H9 (cell line): Measurements from ENCODE around the gene ZFP64. TPM values are rescaled to one million over a fixed set of nuclear protein-coding genes. Genes with fewer than 3 reads are reported as not detected.

ENCODE experiments used
- DNase-seq: peaks from one replicate; pipeline ENCODE4 v3.0.0-alpha.2; 2017
- H2AFZ ChIP-seq: one replicate; pipeline ENCODE4 v1.6.1; 2013; ENCODE audit warnings: mild to moderate bottlenecking, low read length, control low read depth, moderate library complexity
- H2AK5ac ChIP-seq: 2 replicates; pipeline ENCODE4 v1.6.1; 2013; ENCODE audit warnings: low read length, control low read depth, mixed read lengths; ENCODE audit not compliant: insufficient read length
- H2BK120ac ChIP-seq: one replicate; pipeline ENCODE4 v1.6.1; 2013; ENCODE audit warnings: low read depth, mild to moderate bottlenecking, low read length, control low read depth, inconsistent platforms; ENCODE audit not compliant: poor library complexity, severe bottlenecking
- H2BK12ac ChIP-seq: 2 replicates; pipeline ENCODE4 v1.6.1; 2013; ENCODE audit warnings: low read length, control low read depth, mixed read lengths, low read depth; ENCODE audit not compliant: insufficient read length
- H2BK15ac ChIP-seq: 2 replicates; pipeline ENCODE4 v1.6.1; 2013; ENCODE audit warnings: low read depth, low read length, control low read depth
- H2BK20ac ChIP-seq: one replicate; pipeline ENCODE4 v1.6.1; 2013; ENCODE audit warnings: low read depth, mild to moderate bottlenecking, low read length, control low read depth, inconsistent platforms; ENCODE audit not compliant: poor library complexity, severe bottlenecking
- H2BK5ac ChIP-seq: 2 replicates; pipeline ENCODE4 v1.6.1; 2013; ENCODE audit warnings: low read length, control low read depth, mixed read lengths; ENCODE audit not compliant: insufficient read length
- H3K14ac ChIP-seq: 2 replicates; pipeline ENCODE4 v1.6.1; 2013; ENCODE audit warnings: low read length, control low read depth; ENCODE audit not compliant: insufficient read depth
- H3K18ac ChIP-seq: 2 replicates; pipeline ENCODE4 v1.6.1; 2013; ENCODE audit warnings: low read depth, mild to moderate bottlenecking, mixed read lengths, low read length, control low read depth; ENCODE audit not compliant: insufficient read length
- H3K23ac ChIP-seq: 2 replicates; pipeline ENCODE4 v1.6.1; 2013; ENCODE audit warnings: low read length, control low read depth, mixed read lengths, low read depth; ENCODE audit not compliant: insufficient read length
- H3K23me2 ChIP-seq: 2 replicates; pipeline ENCODE4 v1.6.1; 2013; ENCODE audit warnings: low read depth, mild to moderate bottlenecking, mixed read lengths, low read length, control low read depth; ENCODE audit not compliant: insufficient read length, poor library complexity, severe bottlenecking
- H3K27ac ChIP-seq: 2 replicates; pipeline ENCODE4 v1.5.1; 2013; ENCODE audit warnings: low read length, control low read depth, mixed read lengths, low read depth; ENCODE audit not compliant: insufficient read length
- H3K27me3 ChIP-seq: 2 replicates; pipeline ENCODE4 v1.6.1; 2013; ENCODE audit warnings: low read length, control low read depth, inconsistent platforms; ENCODE audit not compliant: insufficient read depth
- H3K4ac ChIP-seq: 2 replicates; pipeline ENCODE4 v1.6.1; 2013; ENCODE audit warnings: low read depth, mild to moderate bottlenecking, control low read depth, inconsistent platforms, low read length, moderate library complexity
- H3K4me1 ChIP-seq: 2 replicates; pipeline ENCODE4 v1.6.1; 2013; ENCODE audit warnings: low read length, control low read depth, inconsistent platforms; ENCODE audit not compliant: insufficient read depth
- H3K4me2 ChIP-seq: 2 replicates; pipeline ENCODE4 v1.6.1; 2013; ENCODE audit warnings: low read length, control low read depth, mixed read lengths; ENCODE audit not compliant: insufficient read length, insufficient read depth
- H3K56ac ChIP-seq: 2 replicates; pipeline ENCODE4 v1.6.1; 2013; ENCODE audit warnings: low read depth, mild to moderate bottlenecking, mixed read lengths, low read length, control low read depth; ENCODE audit not compliant: insufficient read length
- H3K79me1 ChIP-seq: 2 replicates; pipeline ENCODE4 v1.6.1; 2013; ENCODE audit warnings: low read depth, mild to moderate bottlenecking, moderate library complexity, low read length, control low read depth, inconsistent platforms; ENCODE audit not compliant: insufficient read depth, poor library complexity, severe bottlenecking
- H3K79me2 ChIP-seq: 2 replicates; pipeline ENCODE4 v1.6.1; 2013; ENCODE audit warnings: low read length, control low read depth, inconsistent platforms; ENCODE audit not compliant: insufficient read depth
- H3K9ac ChIP-seq: 2 replicates; pipeline ENCODE4 v1.6.1; 2013; ENCODE audit warnings: low read length, control low read depth, mixed read lengths; ENCODE audit not compliant: insufficient read length; ENCODE audit errors: extremely low read depth
- H3K9me3 ChIP-seq: one replicate; pipeline ENCODE4 v1.6.1; 2013; ENCODE audit warnings: low read depth, low read length, inconsistent platforms; ENCODE audit not compliant: control insufficient read depth
- H3T11ph ChIP-seq: one replicate; pipeline ENCODE4 v1.6.1; 2013; ENCODE audit warnings: mild to moderate bottlenecking, low read length, control low read depth, inconsistent platforms
- H4K20me1 ChIP-seq: one replicate; pipeline ENCODE4 v1.6.1; 2013; ENCODE audit not compliant: control insufficient read depth, insufficient read length, insufficient read depth
- H4K5ac ChIP-seq: 2 replicates; pipeline ENCODE4 v1.6.1; 2013; ENCODE audit warnings: low read depth, mild to moderate bottlenecking, mixed read lengths, low read length, control low read depth; ENCODE audit not compliant: insufficient read length
- H4K8ac ChIP-seq: replicated peaks from 2 replicates; pipeline ENCODE4 v1.6.1; 2013; ENCODE audit warnings: low read length, control low read depth, mixed read lengths, low read depth; ENCODE audit not compliant: insufficient read length
- H4K91ac ChIP-seq: 2 replicates; pipeline ENCODE4 v1.6.1; 2013; ENCODE audit warnings: low read depth, mild to moderate bottlenecking, moderate library complexity, mixed read lengths, low read length, control low read depth; ENCODE audit not compliant: insufficient read length
- H3K27ac Mint-ChIP-seq, 3 experiments: 2 replicates in 2 of 3; 3 replicates in 1 of 3; pipeline ENCODE4 v1.8.0; 2020 to 2021; ENCODE audit warnings: mixed read lengths in 3 of 3, mild to moderate bottlenecking in 1 of 3, moderate library complexity in 1 of 3
- H3K27me3 Mint-ChIP-seq: 2 replicates; pipeline ENCODE4 v1.8.0; 2021; ENCODE audit warnings: low read depth, mild to moderate bottlenecking, moderate library complexity, mixed read lengths
- H3K36me3 Mint-ChIP-seq, 3 experiments: 2 replicates in 2 of 3; 3 replicates in 1 of 3; pipeline ENCODE4 v1.8.0; 2020 to 2021; ENCODE audit warnings: low read depth in 3 of 3, mixed read lengths in 3 of 3; ENCODE audit not compliant: insufficient read depth in 1 of 3
- H3K4me1 Mint-ChIP-seq, 2 experiments: 2 replicates each; pipeline ENCODE4 v1.8.0; 2020; ENCODE audit warnings: mixed read lengths in 2 of 2
- H3K4me3 Mint-ChIP-seq, 2 experiments: 2 replicates in 1 of 2; 3 replicates in 1 of 2; pipeline ENCODE4 v1.8.0; 2020 to 2021; ENCODE audit warnings: mild to moderate bottlenecking in 2 of 2, mixed read lengths in 2 of 2, moderate library complexity in 1 of 2
- H3K9me3 Mint-ChIP-seq, 2 experiments: 2 replicates in 1 of 2; 3 replicates in 1 of 2; pipeline ENCODE4 v1.8.0; 2020; ENCODE audit warnings: mild to moderate bottlenecking in 2 of 2, mixed read lengths in 2 of 2, moderate library complexity in 1 of 2
- CTCF ChIP-seq: fragments of 200-600 bp; sonication (generic); conservative IDR thresholded peaks from 3 replicates; pipeline ENCODE4 v1.8.0; 2021; ENCODE audit warnings: antibody characterized with exemption, mild to moderate bottlenecking
- WGBS: extraction: QIAGEN DNeasy Blood & Tissue Kit; methylation state at CpG from one replicate; pipeline ENCODE4 v1.1.7; 2013; ENCODE audit warnings: missing lambda C conversion rate, low lambda C conversion rate, mixed read lengths; ENCODE audit not compliant: insufficient read length; ENCODE audit errors: extremely low coverage; 5-methylcytosine and 5-hydroxymethylcytosine counted together
- total RNA-seq: library from RNA; stranded (reverse); gene quantifications from 2 replicates; pipeline ENCODE4 v1.2.1, GENCODE V29; 2021

Gene ZFP64
- total RNA-seq, 1 experiment from 2014 or later = 29.2 TPM

GRCh38 chr20:52201395-52201794 lies 9.8 kb upstream of the ZFP64 start:
- H4K8ac ChIP-seq = no peak overlapping the region
- H3K27ac Mint-ChIP-seq = no peak overlapping the region

More at GRCh38 chr20:52201395-52201794, 9.8 kb upstream of the ZFP64 start:
- Histone ChIP-seq H3K18ac (no peak overlapping the region), H2BK20ac (no peak overlapping the region), H2BK15ac (no peak overlapping the region), H2BK120ac (no peak overlapping the region), H4K20me1 (no peaks in the 10 kb centered on the region), H4K5ac (no peak overlapping the region), H3K23ac (no peak overlapping the region), H3K27ac (no peak overlapping the region), H3K27me3 (no peaks in the 10 kb centered on the region), H3K4me1 (no peaks in the 10 kb centered on the region), H3K14ac (no peak overlapping the region), H3T11ph (no peak overlapping the region), H3K79me1 (no peaks in the 10 kb centered on the region), H4K91ac (no peak overlapping the region), H3K9me3 (no peaks in the 10 kb centered on the region), H3K56ac (no peak overlapping the region), H2BK5ac (no peak overlapping the region), H2AK5ac (no peak overlapping the region), H3K23me2 (no peaks in the 10 kb centered on the region), H3K79me2 (no peaks in the 10 kb centered on the region), H2AFZ (no peak overlapping the region), H3K9ac (no peak overlapping the region), H3K4me2 (no peak overlapping the region), H2BK12ac (no peak overlapping the region), H3K4ac (no peak overlapping the region)
- no peaks in the 10 kb centered on the region; a peak in 1 of 7 replicates for H3K36me3 Mint-ChIP-seq
- peaks cover 0 to 7% of the 10 kb centered on the region in 2 experiments; a peak in 1 of 4 replicates for H3K4me1 Mint-ChIP-seq
- no peak for DNase-seq
- no CpG with 5 or more reads among the region's 2 CpGs for WGBS
- H3K4me3 Mint-ChIP-seq = no peak overlapping the region
- TF ChIP-seq CTCF = no peak
- no peaks in the 10 kb centered on the region; a peak in 1 of 5 replicates for H3K9me3 Mint-ChIP-seq
- H3K27me3 Mint-ChIP-seq = no peaks in the 10 kb centered on the region
